ENCODE data around the gene SPATA6L.

The SPATA6L gene

GRCh38 chr9:4666042-4666699 lies at the start of gene SPATA6L:
TSS of gene SPATA6L (minus strand) at chr9:4666480. CDS start at chr9:4666250, 230 bp downstream.
- DNase-seq = peak; percentile 29

- DNase-seq = peak; percentile 1
Observed at GRCh38 chr9:4714266-4715016, 48.2 kb upstream of the SPATA6L start.

DNA sequence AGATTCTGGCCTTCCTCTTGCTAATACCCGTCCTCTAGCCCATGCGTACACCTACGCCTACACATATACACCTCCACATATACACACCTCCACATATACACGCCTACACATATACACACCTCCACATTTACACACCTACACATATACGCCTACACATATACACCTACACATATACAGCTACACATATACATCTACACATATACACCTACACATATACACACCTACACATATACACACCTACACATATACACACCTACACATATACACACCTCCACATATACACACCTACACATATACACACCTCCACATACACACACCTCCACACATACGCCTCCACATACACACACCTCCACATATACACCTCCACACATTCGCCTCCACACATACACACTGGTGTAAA lies 47.6 kb upstream of the SPATA6L start:
- no peak for DNase-seq

GRCh38 chr9:4709380-4709779 lies 43.1 kb upstream of the SPATA6L start:
- DNase-seq = no peak

DNA sequence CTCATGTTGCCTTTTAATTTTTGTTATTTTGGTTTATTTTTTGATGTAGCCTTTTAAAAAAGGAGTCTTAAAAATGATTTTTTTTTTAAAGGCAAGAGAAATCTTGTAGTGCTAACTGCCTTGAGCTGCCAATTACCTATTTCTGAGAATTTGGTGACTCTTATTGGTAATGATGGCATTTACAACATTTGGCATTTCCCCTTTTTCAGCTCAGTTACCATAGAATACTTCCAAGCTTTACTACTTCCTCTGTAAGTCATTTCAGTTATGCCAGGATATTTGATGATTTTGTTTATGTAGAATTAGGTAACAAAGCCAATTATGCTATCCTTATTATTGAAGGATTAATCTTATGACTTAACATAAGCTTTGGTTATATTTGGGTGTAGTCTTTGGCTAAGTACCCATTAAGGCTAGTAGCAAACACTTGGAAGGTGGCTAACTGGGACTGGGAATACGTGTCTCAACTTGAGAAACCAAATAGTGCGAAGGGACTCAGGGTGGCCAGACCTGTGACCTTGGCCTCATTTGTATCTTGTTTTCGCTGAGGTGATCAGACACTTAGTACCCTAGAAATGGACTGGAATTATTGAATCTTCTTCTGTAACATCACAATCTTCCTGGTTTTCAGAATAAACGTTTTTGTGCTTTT lies 40.8 kb upstream of the SPATA6L start:
- DNase-seq = no peak

DNA sequence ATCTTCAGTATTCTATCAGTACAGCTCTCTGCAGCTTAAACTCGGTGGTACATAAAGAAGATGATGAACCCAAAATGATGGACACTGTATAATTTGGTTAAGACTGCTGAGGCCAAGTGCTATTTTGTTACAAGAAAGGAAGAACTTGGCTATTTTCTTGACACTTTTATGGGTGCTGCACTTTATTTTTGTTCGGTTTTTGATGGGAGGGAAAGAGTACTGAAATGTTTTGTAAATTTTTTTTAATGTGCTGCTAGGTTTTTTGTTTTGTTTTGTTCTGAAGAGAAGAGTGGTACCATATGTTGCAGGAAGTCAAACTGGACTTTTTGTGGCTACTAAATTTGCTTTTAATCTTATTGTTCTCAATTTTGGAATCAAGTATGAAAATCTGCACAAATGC lies 39.7 kb upstream of the SPATA6L start:
- DNase-seq = no peak

DNA sequence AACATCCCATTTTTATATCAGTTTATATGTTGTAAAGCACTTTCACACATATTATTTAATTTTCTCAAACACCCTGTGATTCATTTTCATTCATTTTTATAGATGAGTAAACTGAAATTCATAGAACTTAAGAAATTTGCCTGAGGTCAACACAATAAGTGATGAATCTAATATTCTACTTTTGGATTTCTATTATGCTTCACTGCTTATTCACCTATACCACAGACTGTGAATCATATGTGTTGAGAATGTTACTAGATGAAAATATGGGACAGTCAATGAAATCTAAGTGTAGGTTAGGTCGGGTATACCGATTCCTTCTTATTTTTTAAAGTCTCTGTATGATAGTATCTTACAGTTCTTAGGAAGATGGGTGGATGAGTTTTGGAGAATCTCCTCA lies 37.8 kb upstream of the SPATA6L start:
- peak; percentile 4 for DNase-seq

DNA sequence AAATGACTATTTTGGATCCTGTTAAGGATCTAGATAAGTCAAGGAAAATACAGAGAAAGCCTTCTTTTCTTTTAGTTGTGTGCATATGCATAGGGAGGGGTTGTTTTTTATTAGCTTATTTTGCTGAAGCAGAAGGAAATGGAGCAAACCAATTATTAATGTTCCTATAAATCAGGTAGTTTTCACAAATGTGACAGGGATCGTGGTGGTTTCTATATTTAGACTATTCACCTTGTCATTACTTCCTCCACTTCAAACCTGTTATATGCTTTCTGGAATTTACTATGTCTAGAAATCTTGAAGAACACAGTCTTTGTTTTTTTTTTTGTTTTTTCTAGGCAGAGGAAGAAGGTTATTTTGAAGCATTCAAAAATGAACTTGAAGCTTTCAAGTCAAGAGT lies 35.2 kb upstream of the SPATA6L start:
- no peak for DNase-seq

DNA sequence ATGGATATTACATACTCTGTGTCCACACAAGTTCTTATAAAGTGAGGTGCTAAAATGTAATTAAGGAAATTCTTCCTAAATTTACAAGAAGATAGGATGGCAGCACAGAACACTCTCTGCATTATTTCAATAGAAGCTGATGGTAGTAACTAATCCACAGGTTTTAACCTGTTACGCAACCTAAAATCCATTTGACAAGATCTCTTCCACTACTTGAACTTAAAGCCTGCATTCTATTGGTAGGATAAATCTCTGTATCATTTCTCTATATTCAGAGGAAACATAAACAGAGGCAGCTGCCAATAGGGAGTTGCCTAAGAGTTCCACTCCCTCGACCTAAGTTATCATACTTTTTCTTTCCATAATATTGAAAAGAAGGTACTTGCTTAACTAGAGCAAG lies 34.7 kb upstream of the SPATA6L start:
- no peak for DNase-seq

DNA sequence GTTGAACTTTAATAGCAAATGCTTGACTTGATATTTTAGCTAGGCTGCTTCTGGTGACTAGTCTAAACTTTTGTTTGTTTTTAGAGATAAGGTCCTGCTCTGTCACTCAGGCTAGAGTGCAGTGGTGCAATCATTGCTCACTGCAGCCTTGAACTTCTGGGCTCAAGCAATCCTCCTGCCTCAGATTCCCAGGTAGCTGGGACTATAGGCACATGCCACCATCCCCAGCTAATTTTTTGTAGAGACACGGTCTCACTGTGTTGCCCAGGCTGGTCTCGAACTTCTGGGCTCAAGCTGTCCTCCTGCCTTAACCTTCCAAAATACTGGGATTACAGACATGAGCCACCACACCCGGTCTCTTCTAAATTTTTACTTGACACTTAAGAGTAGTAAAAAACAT lies 33.8 kb upstream of the SPATA6L start:
- no peak for DNase-seq

DNA sequence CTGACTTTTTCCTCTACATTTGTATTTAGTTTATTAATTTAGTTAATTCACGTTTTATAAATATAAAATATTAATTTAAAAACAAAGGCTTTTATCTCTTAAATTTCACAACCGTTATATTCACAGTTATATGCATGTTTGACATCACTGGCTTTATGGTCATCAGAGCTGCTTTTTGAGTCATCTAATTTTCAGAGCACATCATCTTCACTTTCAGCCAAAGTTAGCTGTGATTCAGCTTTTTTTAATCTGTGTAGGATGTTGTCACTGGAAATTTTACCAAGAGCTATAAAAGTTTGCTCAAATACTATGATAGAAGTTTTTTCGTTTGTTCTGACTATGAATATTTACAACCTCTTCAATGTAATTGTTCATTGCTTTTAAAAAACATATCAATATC lies 25.5 kb upstream of the SPATA6L start:
- DNase-seq = peak; percentile 45

DNA sequence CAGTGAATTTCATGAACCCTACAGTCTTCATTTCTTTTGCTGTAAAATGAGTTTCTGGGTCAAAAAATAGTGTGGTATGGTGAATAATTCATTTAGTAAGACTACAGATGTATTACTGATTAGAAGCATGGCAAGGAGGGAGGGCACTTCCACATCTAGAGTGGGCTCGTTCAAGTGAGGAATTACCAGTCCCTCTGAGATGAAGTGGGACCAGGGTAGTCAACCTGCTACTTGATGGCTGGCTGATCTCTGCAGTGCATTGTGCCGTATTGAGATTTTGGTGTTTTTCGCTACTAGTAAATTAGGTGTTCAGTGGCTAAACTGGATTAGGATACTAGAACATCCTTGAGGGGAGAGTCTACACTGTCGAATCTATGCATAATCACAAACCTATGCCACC lies 23.9 kb upstream of the SPATA6L start:
- DNase-seq = no peak

- DNase-seq = no peak
Observed at GRCh38 chr9:4689687-4690104, 23.4 kb upstream of the SPATA6L start.

GRCh38 chr9:4689021-4689420 lies 22.7 kb upstream of the SPATA6L start:
- DNase-seq = no peak

DNA sequence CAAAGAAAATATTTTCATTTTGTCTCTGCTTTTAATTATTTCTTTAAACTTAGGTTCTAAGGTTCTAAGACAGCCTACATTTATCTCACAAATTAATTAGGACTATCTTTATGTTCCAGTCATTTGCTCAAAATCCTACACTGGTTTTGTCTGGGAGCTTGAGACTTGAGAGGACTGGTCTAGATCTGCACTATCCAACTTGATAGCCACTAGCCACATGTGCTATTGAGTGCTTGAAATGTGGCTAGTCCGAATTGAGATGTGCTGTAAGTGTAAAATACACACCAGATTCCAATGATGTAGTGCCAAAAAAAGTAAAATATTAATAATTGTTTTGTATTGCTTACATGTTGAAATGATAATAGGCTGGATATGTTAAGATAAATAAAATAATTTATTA lies 20.3 kb upstream of the SPATA6L start:
- no peak for DNase-seq

GRCh38 chr9:4686112-4686511 lies 19.8 kb upstream of the SPATA6L start:
- DNase-seq = no peak

GRCh38 chr9:4684820-4685219 lies 18.5 kb upstream of the SPATA6L start:
- DNase-seq = no peak

DNA sequence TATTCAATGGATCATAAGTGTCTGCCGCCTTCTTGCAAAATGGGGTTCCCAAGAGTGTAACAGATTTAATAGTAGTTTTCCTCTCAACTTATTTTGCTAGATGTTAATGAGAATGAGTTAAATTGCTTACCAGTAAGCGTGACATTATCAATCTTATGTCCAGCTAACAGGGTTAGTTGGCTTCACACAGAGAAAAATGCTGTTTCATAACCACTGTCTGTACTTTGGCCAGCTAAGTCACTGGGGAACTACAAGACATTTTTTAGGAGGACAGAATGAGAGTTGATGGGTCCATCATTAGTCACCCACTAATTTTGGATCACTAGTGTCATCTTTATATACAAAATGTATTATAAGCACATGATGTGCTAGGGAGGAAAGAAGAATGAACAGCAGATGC lies 14.5 kb upstream of the SPATA6L start:
- no peak for DNase-seq

- DNase-seq = no peak
Observed at GRCh38 chr9:4680173-4680525, 13.9 kb upstream of the SPATA6L start.

DNA sequence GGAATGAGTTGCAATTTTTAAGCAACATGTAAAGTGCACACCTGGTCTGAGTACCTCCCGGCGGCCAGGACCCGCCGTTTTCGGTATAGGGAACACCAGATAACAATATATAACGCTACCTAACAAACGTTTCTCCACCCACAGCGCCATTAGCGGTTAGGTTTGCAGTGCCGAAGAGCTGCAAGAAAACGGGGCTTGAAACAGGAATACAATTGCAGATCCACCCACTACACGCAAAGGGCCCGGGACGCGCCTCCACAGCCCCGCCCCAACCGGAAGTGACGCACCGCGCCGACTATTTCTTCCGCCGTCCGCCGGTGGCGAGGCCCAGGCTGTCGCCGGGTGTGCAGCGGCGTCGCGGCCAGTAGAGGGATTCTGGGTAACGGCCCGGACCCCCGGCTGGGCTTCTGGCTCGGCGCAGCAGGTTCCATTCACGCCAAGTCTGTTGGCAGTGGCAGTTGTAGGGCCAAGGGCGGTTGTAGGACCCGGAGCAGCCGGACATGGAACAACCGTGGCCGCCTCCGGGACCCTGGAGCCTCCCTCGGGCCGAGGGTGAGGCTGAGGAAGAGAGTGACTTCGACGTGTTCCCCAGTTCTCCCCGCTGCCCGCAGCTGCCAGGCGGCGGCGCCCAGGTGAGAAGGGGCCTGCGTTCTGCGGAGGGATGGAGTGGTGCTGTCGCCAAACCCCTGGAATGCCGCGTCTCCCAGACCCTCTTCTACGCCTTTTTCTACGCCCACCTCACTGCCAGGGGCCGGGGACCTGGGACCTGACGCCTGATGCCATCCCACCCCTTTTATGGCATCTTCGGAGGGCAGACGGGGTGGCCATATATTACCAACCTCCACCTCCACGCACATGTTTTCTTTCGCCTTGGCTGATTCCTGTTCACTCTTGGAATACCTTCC lies 13.2 kb upstream of the SPATA6L start, which contains the start of gene CDC37L1:
TSS of gene CDC37L1 (plus strand) at position 302 of the 905 bp plus-strand sequence. CDS start at position 501, 199 bp downstream.
- peak; percentile 95 for DNase-seq

- DNase-seq = no peak
Observed at GRCh38 chr9:4678679-4679267, 12.5 kb upstream of the SPATA6L start.

DNA sequence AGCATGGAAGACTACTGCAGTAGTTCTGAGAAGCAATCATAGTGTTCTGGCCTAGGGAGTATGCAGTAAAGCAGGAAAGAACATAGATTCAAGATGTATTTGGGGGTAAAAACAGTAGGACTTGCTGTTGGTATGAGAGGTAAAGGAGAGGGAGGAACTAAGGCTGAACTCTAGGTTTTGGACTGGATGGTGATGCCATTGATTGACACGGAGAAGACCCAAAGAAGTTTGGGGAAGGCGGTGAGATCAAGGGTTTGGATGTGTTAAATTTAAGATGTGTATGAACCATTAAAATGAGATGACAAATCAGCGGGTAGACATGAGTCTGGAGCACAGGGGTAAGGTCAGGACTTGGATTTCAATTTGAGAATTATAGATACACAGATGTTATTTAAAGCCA lies 11.1 kb upstream of the SPATA6L start:
- DNase-seq = no peak

DNA sequence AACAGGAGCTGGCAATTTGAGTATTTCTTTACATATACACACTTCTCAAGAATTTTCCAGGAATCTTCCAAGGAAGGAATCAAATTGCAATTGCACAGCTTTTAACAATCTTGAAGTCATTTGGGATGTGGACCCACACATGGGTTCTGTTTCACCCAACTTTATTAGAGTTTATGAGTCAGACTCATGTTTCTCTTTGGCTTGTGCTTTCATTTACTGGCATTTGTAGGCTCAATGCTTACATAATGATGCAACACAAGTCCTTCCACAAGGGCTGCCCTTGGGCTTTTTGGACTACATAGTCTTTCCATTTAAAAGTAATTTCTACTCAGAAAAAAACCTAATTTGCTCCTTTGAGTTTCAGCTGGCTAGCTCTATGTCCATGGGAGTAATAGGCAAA lies 8.5 kb upstream of the SPATA6L start:
- DNase-seq = peak; percentile 92

Data from fibroblast of upper back skin (primary cell).